Activated CD8-positive, alpha-beta memory T cell treated with anti-CD3 and anti-CD28 coated beads for 1 hour (primary cell): Measurements from ENCODE around the gene UIMC1.
"Not testable (repeated sequence)": the region's sequence is repeated elsewhere in the genome, so short reads cannot be mapped to it uniquely, and the experiment has no call there.

ENCODE experiments used
- DNase-seq, 2 donors: peaks; one replicate each; pipeline ENCODE4 v3.0.0-alpha.2; 2020; ENCODE audit warnings: low read depth in 1 of 2; ENCODE audit errors: extremely low read depth in 1 of 2

Gene UIMC1

GRCh38 chr5:177006265-177006972 lies at the start of gene UIMC1:
UIMC1 (minus strand) TSS chr5:177006779; CDS start chr5:176982615, 24,164 bp downstream.
- peak; percentile 62 to 88 for DNase-seq

- DNase-seq: no peak
These were observed 42.7 kb upstream of the UIMC1 start for GRCh38 chr5:177049285-177049684.

GRCh38 chr5:177048531-177048930 lies 42.0 kb upstream of the UIMC1 start:
- not testable (repeated sequence) for DNase-seq

- no peak for DNase-seq
These were observed 39.1 kb upstream of the UIMC1 start for GRCh38 chr5:177045631-177046030.

GRCh38 chr5:177044641-177045040 lies 38.1 kb upstream of the UIMC1 start:
- no peak for DNase-seq

GRCh38 chr5:177043958-177044357 lies 37.4 kb upstream of the UIMC1 start:
- no peak for DNase-seq

- DNase-seq: no peak
These were observed 36.5 kb upstream of the UIMC1 start for GRCh38 chr5:177043114-177043513.

GRCh38 chr5:177041936-177042335 lies 35.4 kb upstream of the UIMC1 start:
- no peak for DNase-seq

- DNase-seq: no peak
These were observed 34.3 kb upstream of the UIMC1 start for GRCh38 chr5:177040814-177041420.

GRCh38 chr5:177036921-177037320 lies 30.3 kb upstream of the UIMC1 start:
- no peak for DNase-seq

- DNase-seq: no peak
These were observed 29.9 kb upstream of the UIMC1 start for GRCh38 chr5:177036443-177036842.

- DNase-seq: no peak
These were observed 29.4 kb upstream of the UIMC1 start for GRCh38 chr5:177035976-177036375.

- no peak for DNase-seq
These were observed 22.9 kb upstream of the UIMC1 start for GRCh38 chr5:177029498-177029897.

- no peak for DNase-seq
These were observed 21.1 kb upstream of the UIMC1 start for GRCh38 chr5:177027665-177028064.

GRCh38 chr5:177025101-177025601 lies 18.6 kb upstream of the UIMC1 start:
- DNase-seq: no peak

GRCh38 chr5:177024559-177024958 lies 18.0 kb upstream of the UIMC1 start:
- no peak for DNase-seq

GRCh38 chr5:177023303-177023664 lies 16.7 kb upstream of the UIMC1 start:
- DNase-seq: no peak

- DNase-seq: peak; percentile 84 to 85
These were observed 16.1 kb upstream of the UIMC1 start, which contains the start of gene ZNF346 for GRCh38 chr5:177022386-177023302. ZNF346 (plus strand) TSS chr5:177022696; CDS start chr5:177022739, 43 bp downstream.

GRCh38 chr5:177020033-177020432 lies 13.5 kb upstream of the UIMC1 start:
- DNase-seq: no peak

GRCh38 chr5:177018341-177018740 lies 11.8 kb upstream of the UIMC1 start:
- DNase-seq: no peak

- no peak for DNase-seq
These were observed 8.6 kb upstream of the UIMC1 start for GRCh38 chr5:177015156-177015555.
